ENCODE results near the gene INTS4.

INTS4 gene

GRCh38 chr11:78027759-78028158, 33.3 kb upstream of the INTS4 start:
- no peaks in the 10 kb centered on the region for H3K9me3 ChIP-seq (ENCODE audit: insufficient read depth, low read length)
- no peak overlapping the region for H3K27ac ChIP-seq (ENCODE audit: low read depth, low read length)
- H3K4me3 ChIP-seq (ENCODE audit: insufficient read depth, low read length, poor library complexity, severe bottlenecking) = no peak overlapping the region
- no peak for TF ChIP-seq EZH2phosphoT487 (conservative IDR thresholded peaks at IDR 0.05; ENCODE audit: low read length)
- no peak for TF ChIP-seq CTCF (IDR thresholded peaks at IDR 0.05; ENCODE audit: insufficient read depth, low read length, poor library complexity, severe bottlenecking)
- H2AFZ ChIP-seq (ENCODE audit: low read depth, low read length, severe bottlenecking) = no peak overlapping the region
- no peaks in the 10 kb centered on the region for H3K27me3 ChIP-seq (ENCODE audit: low read length)
- H3K79me2 ChIP-seq (ENCODE audit: insufficient read depth, low read length) = no peaks in the 10 kb centered on the region
- no peaks in the 10 kb centered on the region for H3K36me3 ChIP-seq (ENCODE audit: low read length)
- no peak overlapping the region for H3K9ac ChIP-seq (ENCODE audit: low read length)
- H3F3A ChIP-seq (ENCODE audit: insufficient read depth) = no peaks in the 10 kb centered on the region
- H3K9me2 ChIP-seq (replicated peaks; ENCODE audit: insufficient read depth, low read length) = no peaks in the 10 kb centered on the region
- H4K20me1 ChIP-seq (ENCODE audit: low read depth, low read length) = no peaks in the 10 kb centered on the region
- no peak overlapping the region for H3K4me2 ChIP-seq (ENCODE audit: low read depth, low read length, poor library complexity, severe bottlenecking)

- Histone ChIP-seq H3K79me2 (ENCODE audit: insufficient read depth, low read length) (no peaks in the 10 kb centered on the region), H3K27me3 (ENCODE audit: low read length) (no peaks in the 10 kb centered on the region), H3K9me2 (replicated peaks; ENCODE audit: insufficient read depth, low read length) (no peaks in the 10 kb centered on the region), H3F3A (ENCODE audit: insufficient read depth) (no peaks in the 10 kb centered on the region), H4K20me1 (ENCODE audit: low read depth, low read length) (no peaks in the 10 kb centered on the region), H3K36me3 (ENCODE audit: low read length) (no peaks in the 10 kb centered on the region), H3K4me3 (ENCODE audit: insufficient read depth, low read length, poor library complexity, severe bottlenecking) (no peak overlapping the region), H3K9me3 (ENCODE audit: insufficient read depth, low read length) (no peaks in the 10 kb centered on the region), H2AFZ (ENCODE audit: low read depth, low read length, severe bottlenecking) (no peak overlapping the region), H3K27ac (ENCODE audit: low read depth, low read length) (no peak overlapping the region), H3K9ac (ENCODE audit: low read length) (no peak overlapping the region), H3K4me2 (ENCODE audit: low read depth, low read length, poor library complexity, severe bottlenecking) (no peak overlapping the region)
- TF ChIP-seq EZH2phosphoT487 (conservative IDR thresholded peaks at IDR 0.05; ENCODE audit: low read length) (no peak), CTCF (IDR thresholded peaks at IDR 0.05; ENCODE audit: insufficient read depth, low read length, poor library complexity, severe bottlenecking) (no peak)
Observed at GRCh38 chr11:78025378-78025777, 30.9 kb upstream of the INTS4 start.

- Histone ChIP-seq H3K27me3 (ENCODE audit: low read length) (no peaks in the 10 kb centered on the region), H3K4me3 (ENCODE audit: insufficient read depth, low read length, poor library complexity, severe bottlenecking) (no peak overlapping the region), H3K27ac (ENCODE audit: low read depth, low read length) (no peak overlapping the region), H3K4me2 (ENCODE audit: low read depth, low read length, poor library complexity, severe bottlenecking) (no peak overlapping the region), H3F3A (ENCODE audit: insufficient read depth) (no peaks in the 10 kb centered on the region), H3K79me2 (ENCODE audit: insufficient read depth, low read length) (no peaks in the 10 kb centered on the region), H3K9ac (ENCODE audit: low read length) (no peak overlapping the region), H2AFZ (ENCODE audit: low read depth, low read length, severe bottlenecking) (no peak overlapping the region), H3K9me2 (replicated peaks; ENCODE audit: insufficient read depth, low read length) (no peaks in the 10 kb centered on the region), H3K9me3 (ENCODE audit: insufficient read depth, low read length) (no peaks in the 10 kb centered on the region), H4K20me1 (ENCODE audit: low read depth, low read length) (no peaks in the 10 kb centered on the region), H3K36me3 (ENCODE audit: low read length) (no peaks in the 10 kb centered on the region)
- TF ChIP-seq EZH2phosphoT487 (conservative IDR thresholded peaks at IDR 0.05; ENCODE audit: low read length) (no peak), CTCF (IDR thresholded peaks at IDR 0.05; ENCODE audit: insufficient read depth, low read length, poor library complexity, severe bottlenecking) (no peak)
Observed at GRCh38 chr11:78023426-78023825, 29.0 kb upstream of the INTS4 start.

Data from SU-DHL-6 (cell line).